ENCODE measurements around the gene ZNF215.

DNA sequence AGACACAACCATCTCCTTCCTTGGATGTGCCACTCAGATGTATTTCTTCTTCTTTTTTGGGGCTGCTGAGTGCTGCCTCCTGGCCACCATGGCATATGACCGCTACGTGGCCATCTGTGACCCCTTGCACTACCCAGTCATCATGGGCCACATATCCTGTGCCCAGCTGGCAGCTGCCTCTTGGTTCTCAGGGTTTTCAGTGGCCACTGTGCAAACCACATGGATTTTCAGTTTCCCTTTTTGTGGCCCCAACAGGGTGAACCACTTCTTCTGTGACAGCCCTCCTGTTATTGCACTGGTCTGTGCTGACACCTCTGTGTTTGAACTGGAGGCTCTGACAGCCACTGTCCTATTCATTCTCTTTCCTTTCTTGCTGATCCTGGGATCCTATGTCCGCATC, 49.3 kb upstream of the ZNF215 start:
- TF ChIP-seq, protein P1, sequence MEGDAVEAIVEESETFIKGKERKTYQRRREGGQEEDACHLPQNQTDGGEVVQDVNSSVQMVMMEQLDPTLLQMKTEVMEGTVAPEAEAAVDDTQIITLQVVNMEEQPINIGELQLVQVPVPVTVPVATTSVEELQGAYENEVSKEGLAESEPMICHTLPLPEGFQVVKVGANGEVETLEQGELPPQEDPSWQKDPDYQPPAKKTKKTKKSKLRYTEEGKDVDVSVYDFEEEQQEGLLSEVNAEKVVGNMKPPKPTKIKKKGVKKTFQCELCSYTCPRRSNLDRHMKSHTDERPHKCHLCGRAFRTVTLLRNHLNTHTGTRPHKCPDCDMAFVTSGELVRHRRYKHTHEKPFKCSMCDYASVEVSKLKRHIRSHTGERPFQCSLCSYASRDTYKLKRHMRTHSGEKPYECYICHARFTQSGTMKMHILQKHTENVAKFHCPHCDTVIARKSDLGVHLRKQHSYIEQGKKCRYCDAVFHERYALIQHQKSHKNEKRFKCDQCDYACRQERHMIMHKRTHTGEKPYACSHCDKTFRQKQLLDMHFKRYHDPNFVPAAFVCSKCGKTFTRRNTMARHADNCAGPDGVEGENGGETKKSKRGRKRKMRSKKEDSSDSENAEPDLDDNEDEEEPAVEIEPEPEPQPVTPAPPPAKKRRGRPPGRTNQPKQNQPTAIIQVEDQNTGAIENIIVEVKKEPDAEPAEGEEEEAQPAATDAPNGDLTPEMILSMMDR (conservative IDR thresholded peaks at IDR 0.05; ENCODE audit: low read length), result no peak
- TF ChIP-seq EZH2phosphoT487 (IDR thresholded peaks at IDR 0.05; ENCODE audit: borderline replicate concordance, low read depth, low read length), result no peak

Measured in OCI-LY7 (cell line).